ENCODE measurements around the gene NR6A1. TPM values are rescaled to one million over a fixed set of nuclear protein-coding genes. Genes with fewer than 3 reads are reported as not detected.

NR6A1 gene
- total RNA-seq, 2 experiments from 2014 or later: 0.28 to 0.76 TPM

DNA sequence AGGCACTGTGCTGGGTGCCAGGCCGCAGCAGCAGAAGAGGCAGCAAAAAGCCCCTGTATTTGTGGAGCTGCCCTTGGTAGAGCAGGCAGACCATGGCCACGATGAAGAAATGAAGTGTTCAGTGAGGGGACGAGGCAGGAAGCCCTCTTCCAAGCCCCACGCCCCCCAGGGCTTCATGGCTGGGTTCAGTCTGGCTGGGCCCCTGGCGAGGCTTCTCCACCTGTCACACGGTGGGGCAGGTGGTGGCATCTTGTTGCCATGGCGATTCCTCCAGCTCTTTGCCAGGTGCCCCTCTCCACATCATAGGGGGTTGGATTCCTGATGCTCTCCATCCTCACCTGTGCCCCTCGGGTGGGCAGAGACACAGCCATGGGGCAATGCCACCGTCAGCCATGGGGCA is 299.4 kb downstream of the NR6A1 start:
- H3K4me1 Mint-ChIP-seq: no peaks in the 10 kb centered on the region
- no peaks in the 10 kb centered on the region for H3K36me3 Mint-ChIP-seq (ENCODE audit: low read depth)
- no peaks in the 10 kb centered on the region for H3K9me3 Mint-ChIP-seq
- H3K27me3 Mint-ChIP-seq: no peaks in the 10 kb centered on the region
- DNase-seq: no peak
- no peak overlapping the region for H3K4me3 Mint-ChIP-seq
- CTCF ChIA-PET: no interaction called here
- H3K27ac Mint-ChIP-seq: no peak overlapping the region
- POLR2A ChIA-PET: no interaction called here

DNA sequence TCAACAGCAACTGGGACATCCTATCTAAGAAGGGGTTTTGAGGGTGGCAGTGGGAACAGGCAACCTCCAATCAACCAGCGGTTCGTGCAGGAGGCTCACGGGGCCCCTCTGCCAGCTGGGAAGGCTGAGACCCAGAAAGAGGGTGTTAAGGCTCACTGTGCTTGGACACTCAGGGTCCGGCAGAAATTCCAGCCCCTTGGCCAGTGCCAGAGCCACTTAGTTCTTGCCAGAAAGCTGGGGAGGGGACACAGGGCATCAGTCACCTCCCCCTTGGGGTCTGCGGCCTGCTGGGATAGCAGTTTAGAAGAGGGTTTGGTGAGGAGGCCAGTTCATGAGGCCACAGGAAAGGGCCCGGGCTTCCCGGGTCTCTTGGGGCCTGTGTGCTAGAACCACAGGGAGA is 300.4 kb downstream of the NR6A1 start:
- Mint-ChIP-seq H3K4me1 (no peaks in the 10 kb centered on the region), H3K27ac (no peak overlapping the region), H3K36me3 (ENCODE audit: low read depth) (no peaks in the 10 kb centered on the region), H3K9me3 (no peaks in the 10 kb centered on the region), H3K27me3 (no peaks in the 10 kb centered on the region), H3K4me3 (no peak overlapping the region)
- DNase-seq: no peak
- ChIA-PET CTCF (no interaction called here), POLR2A (no interaction called here)

DNA sequence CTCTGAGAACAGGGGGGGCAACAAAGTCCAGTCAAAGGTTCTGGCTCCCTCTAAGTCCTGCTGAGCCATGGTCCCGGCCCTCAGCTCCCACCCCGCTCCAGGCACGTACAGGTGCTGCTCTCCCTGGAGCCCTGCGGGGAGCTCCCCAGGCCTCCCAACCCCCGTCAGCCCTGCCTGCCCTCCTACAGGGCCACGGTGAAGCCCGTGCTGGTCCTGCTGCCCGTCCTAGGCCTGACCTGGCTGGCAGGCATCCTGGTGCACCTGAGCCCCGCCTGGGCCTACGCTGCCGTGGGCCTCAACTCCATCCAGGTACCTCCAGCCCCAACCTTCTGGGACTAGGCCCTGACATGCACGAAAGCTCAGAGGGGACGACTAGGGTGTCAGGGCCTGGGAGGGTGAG is 300.8 kb downstream of the NR6A1 start:
- Mint-ChIP-seq H3K27ac (no peak overlapping the region), H3K4me3 (no peak overlapping the region), H3K36me3 (ENCODE audit: low read depth) (no peaks in the 10 kb centered on the region), H3K4me1 (no peaks in the 10 kb centered on the region), H3K27me3 (no peaks in the 10 kb centered on the region), H3K9me3 (no peaks in the 10 kb centered on the region)
- CTCF ChIA-PET: no interaction called here
- POLR2A ChIA-PET: no interaction called here
- DNase-seq: no peak

DNA sequence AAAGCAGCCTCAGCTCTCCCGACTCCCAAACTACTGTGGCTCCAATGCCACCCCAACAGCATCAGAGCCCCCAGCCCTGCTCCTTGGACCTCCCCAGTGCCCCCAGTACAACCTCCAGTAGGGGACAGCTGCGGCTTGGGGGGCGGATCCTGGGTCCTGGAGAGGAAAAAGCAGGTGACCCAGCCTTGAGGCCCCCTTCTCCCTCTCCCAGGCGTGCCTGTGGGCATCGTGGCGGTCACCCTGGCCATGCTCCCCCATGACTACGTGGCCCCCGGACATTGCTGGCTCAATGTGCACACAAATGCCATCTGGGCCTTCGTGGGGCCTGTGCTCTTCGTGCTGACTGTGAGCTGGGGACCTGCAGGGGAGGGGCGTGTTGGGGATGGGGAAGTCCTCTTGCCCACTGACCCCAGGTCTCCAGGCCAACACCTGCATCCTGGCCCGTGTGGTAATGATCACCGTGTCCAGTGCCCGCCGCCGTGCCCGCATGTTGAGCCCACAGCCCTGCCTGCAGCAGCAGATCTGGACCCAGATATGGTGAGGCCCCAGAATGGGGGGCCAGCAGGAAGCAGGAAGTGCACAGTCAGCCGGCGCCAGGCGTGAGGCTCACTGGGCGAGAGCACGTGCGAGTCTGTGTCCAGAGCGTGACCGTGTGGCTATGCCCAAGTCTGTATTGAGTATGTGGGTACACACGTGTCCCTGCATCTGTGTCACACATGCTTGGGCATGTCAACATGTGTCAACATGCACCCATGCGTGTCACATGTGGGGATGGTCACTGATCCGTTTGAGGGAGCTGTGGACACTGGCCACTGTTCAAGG is 301.9 kb downstream of the NR6A1 start:
- Mint-ChIP-seq H3K36me3 (ENCODE audit: low read depth) (no peaks in the 10 kb centered on the region), H3K4me1 (no peaks in the 10 kb centered on the region), H3K27me3 (peaks cover 3% of the 10 kb centered on the region), H3K27ac (no peak overlapping the region), H3K4me3 (no peak overlapping the region), H3K9me3 (no peaks in the 10 kb centered on the region)
- no peak for DNase-seq
- ChIA-PET POLR2A (no interaction called here), CTCF (no interaction called here)

DNA sequence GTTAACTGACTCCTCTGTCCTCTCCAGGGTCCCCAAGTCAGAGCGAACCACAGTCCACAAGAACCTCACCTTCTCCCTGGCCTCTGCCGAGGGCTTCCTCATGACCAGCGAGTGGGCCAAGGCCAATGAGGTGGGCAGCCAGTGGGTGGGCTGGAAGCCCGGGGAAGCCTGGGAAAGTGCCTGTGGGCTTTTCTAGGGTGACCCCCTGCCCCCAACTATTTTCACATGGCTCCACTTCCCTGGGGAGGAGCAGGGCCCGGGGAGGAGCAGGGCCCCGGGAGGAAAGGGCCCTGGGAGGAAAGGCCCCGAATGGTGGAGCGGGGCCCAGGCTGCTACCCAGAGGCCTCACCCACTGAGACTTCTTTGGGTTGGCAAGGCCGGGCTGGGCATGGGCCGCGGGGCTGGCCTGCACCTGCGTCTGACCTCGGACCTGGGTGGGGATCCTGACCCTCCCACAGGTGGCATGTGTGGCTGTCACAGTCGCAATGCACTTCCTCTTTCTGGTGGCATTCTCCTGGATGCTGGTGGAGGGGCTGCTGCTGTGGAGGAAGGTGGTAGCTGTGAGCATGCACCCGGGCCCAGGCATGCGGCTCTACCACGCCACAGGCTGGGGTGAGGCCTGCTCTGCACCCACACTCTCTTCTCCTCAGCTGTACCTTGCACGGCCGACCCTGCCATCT is 302.9 kb downstream of the NR6A1 start:
- no peak overlapping the region for H3K27ac Mint-ChIP-seq
- CTCF ChIA-PET: no interaction called here
- POLR2A ChIA-PET: no interaction called here
- peaks cover 6% of the 10 kb centered on the region for H3K27me3 Mint-ChIP-seq
- H3K4me1 Mint-ChIP-seq: no peaks in the 10 kb centered on the region
- H3K9me3 Mint-ChIP-seq: no peaks in the 10 kb centered on the region
- no peak overlapping the region for H3K4me3 Mint-ChIP-seq
- no peaks in the 10 kb centered on the region for H3K36me3 Mint-ChIP-seq (ENCODE audit: low read depth)
- DNase-seq: no peak

DNA sequence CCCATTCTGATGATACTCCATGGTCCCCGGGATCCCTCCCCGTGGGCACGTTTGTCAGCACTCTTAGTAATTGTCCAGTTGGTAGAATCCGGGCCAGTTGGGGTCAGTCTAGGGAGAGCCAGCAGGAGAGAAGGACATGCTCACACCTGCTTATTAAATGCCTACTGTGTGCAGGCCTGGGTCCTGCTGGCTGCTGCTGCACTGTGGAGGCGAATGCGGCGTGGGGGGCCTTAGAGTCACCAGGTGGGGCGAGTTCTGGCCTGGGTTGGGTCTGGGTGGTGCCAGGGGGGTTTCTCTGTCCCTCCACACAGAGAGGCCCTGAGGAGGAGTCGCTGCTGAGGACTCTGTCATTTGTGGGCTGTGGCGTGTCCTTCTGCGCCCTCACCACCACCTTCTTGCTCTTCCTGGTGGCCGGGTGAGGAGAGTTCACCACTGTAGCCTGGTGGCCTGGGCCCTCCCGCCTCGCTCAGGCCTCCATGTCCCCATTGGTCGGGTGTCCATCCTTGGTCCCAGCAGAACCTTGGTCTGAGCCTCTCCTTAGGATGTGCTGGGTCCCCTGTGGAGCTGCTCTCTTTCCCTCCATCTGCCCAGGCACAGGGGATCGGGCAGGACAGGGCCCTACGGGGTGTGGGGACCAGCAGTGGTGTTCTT is 303.6 kb downstream of the NR6A1 start:
- H3K9me3 Mint-ChIP-seq: no peaks in the 10 kb centered on the region
- no peak for DNase-seq
- H3K27ac Mint-ChIP-seq: no peak overlapping the region
- CTCF ChIA-PET: no interaction called here
- H3K27me3 Mint-ChIP-seq: peaks cover 11% of the 10 kb centered on the region
- no peak overlapping the region for H3K4me3 Mint-ChIP-seq
- no peaks in the 10 kb centered on the region for H3K36me3 Mint-ChIP-seq (ENCODE audit: low read depth)
- no peaks in the 10 kb centered on the region for H3K4me1 Mint-ChIP-seq
- POLR2A ChIA-PET: no interaction called here

Other genes with a start within 250 kb of the NR6A1 start
- not detected for gene OLFML2A, start 5.8 kb upstream of the NR6A1 start, total RNA-seq
- gene WDR38, start 82.1 kb upstream of the NR6A1 start, total RNA-seq: not detected
- gene RPL35, start 90.6 kb upstream of the NR6A1 start, total RNA-seq: 1,000 to 10,000 TPM; 1,297 to 1,317 TPM
- 10 to 100 TPM; 76.6 to 79.4 TPM for gene ARPC5L, start 90.8 kb upstream of the NR6A1 start, total RNA-seq
- gene GOLGA1, start 169.8 kb upstream of the NR6A1 start, total RNA-seq: 10 to 100 TPM; 18.0 to 19.7 TPM

Data from activated CD4-positive, alpha-beta memory T cell treated with anti-CD3 and anti-CD28 coated beads, Interleukin-2, amount 10 ng/mL, durations not matched to agents 7 days and 5 days (primary cell).